ENCODE data around the gene GFRA3.

The GFRA3 gene

GRCh38 chr5:138264183-138264582, 10.2 kb downstream of the GFRA3 start:
- Histone ChIP-seq H3K4me1 (ENCODE audit: control insufficient read depth in 1 of 2, insufficient read depth in 2 of 2, low read length in 2 of 2) (no peaks in the 10 kb centered on the region), H3K4me2 (ENCODE audit: low read length) (no peak overlapping the region), H2AK5ac (ENCODE audit: low read length) (no peak overlapping the region), H4K8ac (ENCODE audit: low read depth, low read length) (no peak overlapping the region), H2BK12ac (ENCODE audit: low read length) (no peak overlapping the region), H3K79me1 (ENCODE audit: low read length) (no peaks in the 10 kb centered on the region), H3K9me3 (ENCODE audit: insufficient read depth, low read depth, low read length) (no peaks in the 10 kb centered on the region), H4K91ac (ENCODE audit: low read depth, low read length) (no peak overlapping the region), H2BK5ac (ENCODE audit: low read depth, low read length, poor library complexity) (no peak overlapping the region), H3K4ac (ENCODE audit: low read depth, low read length) (no peak overlapping the region), H4K12ac (ENCODE audit: low read depth, low read length) (no peak overlapping the region), H2BK120ac (ENCODE audit: insufficient read depth, low read length, poor library complexity) (no peak overlapping the region), H3K9ac (ENCODE audit: low read length) (no peak overlapping the region), H3K79me2 (ENCODE audit: control insufficient read depth, insufficient read depth, low read length, poor library complexity) (no peaks in the 10 kb centered on the region), H3K27ac (ENCODE audit: low read depth, low read length) (no peak overlapping the region), H2AFZ (ENCODE audit: insufficient read depth, low read length, poor library complexity) (no peak overlapping the region), H3K27me3 (ENCODE audit: insufficient read depth, low read length) (no peaks in the 10 kb centered on the region), H3K14ac (ENCODE audit: low read length) (no peak overlapping the region), H3K36me3 (ENCODE audit: control insufficient read depth in 1 of 2, insufficient read depth in 2 of 2, low read length in 2 of 2) (no peaks in the 10 kb centered on the region), H3K4me3 (ENCODE audit: low read depth, low read length) (no peak overlapping the region), H3K23ac (ENCODE audit: low read length) (no peak overlapping the region), H3K18ac (ENCODE audit: low read length) (no peak overlapping the region)
- no CpG with 5 or more reads among the region's 8 CpGs for WGBS (ENCODE audit: extremely low coverage, insufficient coverage, insufficient read length)
- no peak for DNase-seq

GRCh38 chr5:138263581-138263980, 10.8 kb downstream of the GFRA3 start:
- no CpG with 5 or more reads among the region's 3 CpGs for WGBS (ENCODE audit: extremely low coverage, insufficient coverage, insufficient read length)
- H3K27me3 ChIP-seq (ENCODE audit: insufficient read depth, low read length): no peaks in the 10 kb centered on the region
- H3K36me3 ChIP-seq (ENCODE audit: control insufficient read depth in 1 of 2, insufficient read depth in 2 of 2, low read length in 2 of 2): no peaks in the 10 kb centered on the region
- H4K8ac ChIP-seq (ENCODE audit: low read depth, low read length): no peak overlapping the region
- no peaks in the 10 kb centered on the region for H3K79me1 ChIP-seq (ENCODE audit: low read length)
- H3K4ac ChIP-seq (ENCODE audit: low read depth, low read length): no peak overlapping the region
- no peak overlapping the region for H2AK5ac ChIP-seq (ENCODE audit: low read length)
- no peak overlapping the region for H2BK12ac ChIP-seq (ENCODE audit: low read length)
- H2AFZ ChIP-seq (ENCODE audit: insufficient read depth, low read length, poor library complexity): no peak overlapping the region
- no peak overlapping the region for H3K23ac ChIP-seq (ENCODE audit: low read length)
- H4K91ac ChIP-seq (ENCODE audit: low read depth, low read length): no peak overlapping the region
- no peak overlapping the region for H2BK5ac ChIP-seq (ENCODE audit: low read depth, low read length, poor library complexity)
- H2BK120ac ChIP-seq (ENCODE audit: insufficient read depth, low read length, poor library complexity): no peak overlapping the region
- H3K27ac ChIP-seq (ENCODE audit: low read depth, low read length): no peak overlapping the region
- H3K18ac ChIP-seq (ENCODE audit: low read length): no peak overlapping the region
- DNase-seq: no peak
- H3K4me3 ChIP-seq (ENCODE audit: low read depth, low read length): no peak overlapping the region
- no peak overlapping the region for H3K14ac ChIP-seq (ENCODE audit: low read length)
- no peaks in the 10 kb centered on the region for H3K79me2 ChIP-seq (ENCODE audit: control insufficient read depth, insufficient read depth, low read length, poor library complexity)
- H4K12ac ChIP-seq (ENCODE audit: low read depth, low read length): no peak overlapping the region
- no peaks in the 10 kb centered on the region for H3K4me1 ChIP-seq (ENCODE audit: control insufficient read depth in 1 of 2, insufficient read depth in 2 of 2, low read length in 2 of 2)
- no peaks in the 10 kb centered on the region for H3K9me3 ChIP-seq (ENCODE audit: insufficient read depth, low read depth, low read length)
- H3K4me2 ChIP-seq (ENCODE audit: low read length): no peak overlapping the region
- no peak overlapping the region for H3K9ac ChIP-seq (ENCODE audit: low read length)

GRCh38 chr5:138258704-138259292, 15.6 kb downstream of the GFRA3 start:
- Histone ChIP-seq H4K91ac (ENCODE audit: low read depth, low read length) (no peak overlapping the region), H2BK120ac (ENCODE audit: insufficient read depth, low read length, poor library complexity) (no peak overlapping the region), H3K14ac (ENCODE audit: low read length) (no peak overlapping the region), H2AK5ac (ENCODE audit: low read length) (no peak overlapping the region), H2BK12ac (ENCODE audit: low read length) (no peak overlapping the region), H3K4ac (ENCODE audit: low read depth, low read length) (no peak overlapping the region), H3K4me2 (ENCODE audit: low read length) (no peak overlapping the region), H3K9ac (ENCODE audit: low read length) (no peak overlapping the region), H3K23ac (ENCODE audit: low read length) (no peak overlapping the region), H3K36me3 (ENCODE audit: control insufficient read depth in 1 of 2, insufficient read depth in 2 of 2, low read length in 2 of 2) (no peaks in the 10 kb centered on the region), H3K79me1 (ENCODE audit: low read length) (no peaks in the 10 kb centered on the region), H3K27ac (ENCODE audit: low read depth, low read length) (no peak overlapping the region), H4K8ac (ENCODE audit: low read depth, low read length) (no peak overlapping the region), H2BK5ac (ENCODE audit: low read depth, low read length, poor library complexity) (no peak overlapping the region), H2AFZ (ENCODE audit: insufficient read depth, low read length, poor library complexity) (no peak overlapping the region), H3K79me2 (ENCODE audit: control insufficient read depth, insufficient read depth, low read length, poor library complexity) (no peaks in the 10 kb centered on the region), H3K27me3 (ENCODE audit: insufficient read depth, low read length) (no peaks in the 10 kb centered on the region), H3K9me3 (ENCODE audit: insufficient read depth, low read depth, low read length) (peaks cover 1% of the 10 kb centered on the region), H3K4me1 (ENCODE audit: control insufficient read depth in 1 of 2, insufficient read depth in 2 of 2, low read length in 2 of 2) (no peaks in the 10 kb centered on the region), H3K4me3 (ENCODE audit: low read depth, low read length) (no peak overlapping the region), H4K12ac (ENCODE audit: low read depth, low read length) (no peak overlapping the region), H3K18ac (ENCODE audit: low read length) (no peak overlapping the region)
- no CpG with 5 or more reads among the region's 4 CpGs for WGBS (ENCODE audit: extremely low coverage, insufficient coverage, insufficient read length)
- no peak for DNase-seq

- Histone ChIP-seq H3K79me2 (ENCODE audit: control insufficient read depth, insufficient read depth, low read length, poor library complexity) (no peaks in the 10 kb centered on the region), H2AK5ac (ENCODE audit: low read length) (no peak overlapping the region), H3K14ac (ENCODE audit: low read length) (no peak overlapping the region), H3K4me3 (ENCODE audit: low read depth, low read length) (no peak overlapping the region), H3K4me2 (ENCODE audit: low read length) (no peak overlapping the region), H2BK12ac (ENCODE audit: low read length) (no peak overlapping the region), H2BK5ac (ENCODE audit: low read depth, low read length, poor library complexity) (no peak overlapping the region), H3K4me1 (ENCODE audit: control insufficient read depth in 1 of 2, insufficient read depth in 2 of 2, low read length in 2 of 2) (no peaks in the 10 kb centered on the region), H3K18ac (ENCODE audit: low read length) (no peak overlapping the region), H2AFZ (ENCODE audit: insufficient read depth, low read length, poor library complexity) (no peak overlapping the region), H2BK120ac (ENCODE audit: insufficient read depth, low read length, poor library complexity) (no peak overlapping the region), H3K9ac (ENCODE audit: low read length) (no peak overlapping the region), H3K79me1 (ENCODE audit: low read length) (no peaks in the 10 kb centered on the region), H4K12ac (ENCODE audit: low read depth, low read length) (no peak overlapping the region), H3K9me3 (ENCODE audit: insufficient read depth, low read depth, low read length) (peaks cover 2% of the 10 kb centered on the region), H3K27me3 (ENCODE audit: insufficient read depth, low read length) (no peaks in the 10 kb centered on the region), H3K36me3 (ENCODE audit: control insufficient read depth in 1 of 2, insufficient read depth in 2 of 2, low read length in 2 of 2) (no peaks in the 10 kb centered on the region), H3K23ac (ENCODE audit: low read length) (no peak overlapping the region), H4K91ac (ENCODE audit: low read depth, low read length) (no peak overlapping the region), H3K4ac (ENCODE audit: low read depth, low read length) (no peak overlapping the region), H4K8ac (ENCODE audit: low read depth, low read length) (no peak overlapping the region), H3K27ac (ENCODE audit: low read depth, low read length) (no peak overlapping the region)
- WGBS (ENCODE audit: extremely low coverage, insufficient coverage, insufficient read length): no CpG with 5 or more reads among the region's 29 CpGs
- no peak for DNase-seq
These were observed 16.8 kb downstream of the GFRA3 start for GRCh38 chr5:138257583-138257982.
